ENCODE data around the gene ACTL6B. TPM values are rescaled to one million over a fixed set of nuclear protein-coding genes. Genes with fewer than 3 reads are reported as not detected.

Gene ACTL6B
- total and polyA plus RNA-seq, 9 of the 15 experiments (the other 6 are each of a cell fraction or from before 2014, with no cell fraction given): not detected

GRCh38 chr7:100611983-100612729 lies 44.1 kb downstream of the ACTL6B start, which contains the start of gene MOSPD3 (continued):
- no peak for TF ChIP-seq FOXP4 (CRISPR knock-in tag; IDR thresholded peaks at IDR 0.05; ENCODE audit: borderline replicate concordance)
- TF ChIP-seq CTBP1 (IDR thresholded peaks at IDR 0.05; ENCODE audit: borderline replicate concordance): peak; percentile 48; the same call in 1 of the 2 replicates
- no peak for TF ChIP-seq NCOA4 (IDR thresholded peaks at IDR 0.05; ENCODE audit: partially characterized antibody)
- no peak for TF ChIP-seq POLR3G (IDR thresholded peaks at IDR 0.05; ENCODE audit: extremely low read depth, insufficient read length, insufficient replicate concordance)
- no peak for TF ChIP-seq TFE3 (CRISPR knock-in tag; IDR thresholded peaks at IDR 0.05)
- TF ChIP-seq NR2C1 (IDR thresholded peaks at IDR 0.05): no peak
- TF ChIP-seq NR2C1 (tag; IDR thresholded peaks at IDR 0.05): 0 out of 2 replicates have a peak, but pooled peaks have one; percentile 40
- TF ChIP-seq CLOCK (CRISPR knock-in tag; IDR thresholded peaks at IDR 0.05; ENCODE audit: borderline replicate concordance): no peak
- TF ChIP-seq ZNF3 (CRISPR knock-in tag; IDR thresholded peaks at IDR 0.05): no peak
- TF ChIP-seq NKRF (IDR thresholded peaks at IDR 0.05; ENCODE audit: borderline replicate concordance): peak; percentile 92
- TF ChIP-seq ERF (CRISPR knock-in tag; IDR thresholded peaks at IDR 0.05): 0 out of 2 replicates have a peak, but pooled peaks have one; percentile 16
- peak; percentile 79; the same call in 1 of the 2 replicates for TF ChIP-seq PML (IDR thresholded peaks at IDR 0.05; ENCODE audit: low read length)
- TF ChIP-seq MBD1 (CRISPR knock-in tag; IDR thresholded peaks at IDR 0.05): no peak
- TF ChIP-seq ZNF511 (CRISPR knock-in tag; IDR thresholded peaks at IDR 0.05): no peak

All from K562 (cell line).